H1 (cell line): Measurements from ENCODE around the gene SLC5A11. TPM values are rescaled to one million over a fixed set of nuclear protein-coding genes. Genes with fewer than 3 reads are reported as not detected.

ENCODE experiments used
- CHD7 ChIP-seq: fragments of 300-600 bp; sonication (generic); IDR thresholded peaks from 2 replicates; pipeline ENCODE4 v1.7.1; 2012; ENCODE audit warnings: low read length, moderate library complexity, mild to moderate bottlenecking, inconsistent platforms; ENCODE audit not compliant: insufficient replicate concordance
- GABPA ChIP-seq: IDR thresholded peaks from 2 replicates; pipeline ENCODE4 v1.6.1; 2011; ENCODE audit warnings: mild to moderate bottlenecking, low read length, moderate library complexity, borderline replicate concordance; ENCODE audit not compliant: insufficient read depth
- JUN ChIP-seq: IDR thresholded peaks from 2 replicates; pipeline ENCODE4 v1.6.1; 2011; ENCODE audit warnings: low read depth, mild to moderate bottlenecking, improper control_type of control experiment, low read length
- SRF ChIP-seq: IDR thresholded peaks from 2 replicates; pipeline ENCODE4 v1.6.1; 2011; ENCODE audit warnings: mild to moderate bottlenecking, low read depth, low read length, moderate library complexity
- YY1 ChIP-seq: IDR thresholded peaks from 2 replicates; pipeline ENCODE4 v1.6.1; 2011; ENCODE audit warnings: low read depth, mild to moderate bottlenecking, low read length
- polyA plus RNA-seq, 7 experiments: library from polyadenylated mRNA; depleted of rRNA in 3 of 7; stranded (reverse) in 5 of 7; unstranded in 2 of 7; fragments of >200 nt in 5 of 7; fragments of 200-250 nt in 2 of 7; gene quantifications; 1 replicate in 5 of 7; 2 replicates in 1 of 7; 4 replicates in 1 of 7; pipeline versions ENCODE4 v1.2.1 to v1.2.3, GENCODE V29; 2011 to 2013; ENCODE audit warnings: missing spikeins in 2 of 7, mixed read lengths in 2 of 7
- total RNA-seq: library from RNA; stranded (reverse); fragmentation: NEBNext Ultra II Directional; extraction: Animal tissue kit (Norgen Biotek cat#: 25700); gene quantifications from 2 replicates; pipeline ENCODE4 v1.2.1, GENCODE V29; 2021

Gene SLC5A11
- total and polyA plus RNA-seq, 2 of the 8 experiments (the other 6 are each of a cell fraction or from before 2014, with no cell fraction given) = 0.26 to 0.59 TPM

GRCh38 chr16:24826096-24826690 lies 19.6 kb upstream of the SLC5A11 start (continued):
- TF ChIP-seq CHD7 (no peak), JUN (no peak), GABPA (no peak), SRF (no peak), YY1 (no peak)
